Epithelial cell of esophagus (primary cell): ENCODE results near the gene CDK11B.

Source experiments
- DNase-seq: peaks from one replicate; pipeline ENCODE4 v3.0.0; 2010; ENCODE audit warnings: low read depth
- H3K4me3 ChIP-seq: 2 replicates; pipeline ENCODE4 v1.5.1; 2011; ENCODE audit warnings: mild to moderate bottlenecking, low read length, control low read depth
- CTCF ChIP-seq: IDR thresholded peaks from 2 replicates; pipeline ENCODE4 v1.5.1; 2011; ENCODE audit warnings: low read depth, mild to moderate bottlenecking, low read length, control low read depth, inconsistent platforms; ENCODE audit not compliant: insufficient read depth; ENCODE audit errors: missing control alignments

CDK11B gene

GRCh38 chr1:1620433-1621139 lies 38.2 kb downstream of the CDK11B start:
- no peak overlapping the region for H3K4me3 ChIP-seq
- no peak for TF ChIP-seq CTCF
- no peak for DNase-seq

- peak; percentile 21 for TF ChIP-seq CTCF
- DNase-seq: no peak
- H3K4me3 ChIP-seq: no peak overlapping the region
Observed at GRCh38 chr1:1619917-1620361, 38.9 kb downstream of the CDK11B start.

GRCh38 chr1:1618396-1619068 lies 40.3 kb downstream of the CDK11B start:
- no peak overlapping the region for H3K4me3 ChIP-seq
- no peak for TF ChIP-seq CTCF
- no peak for DNase-seq

GRCh38 chr1:1617925-1618324 lies 40.9 kb downstream of the CDK11B start:
- TF ChIP-seq CTCF: no peak
- DNase-seq: no peak
- no peak overlapping the region for H3K4me3 ChIP-seq

GRCh38 chr1:1617516-1617915 lies 41.3 kb downstream of the CDK11B start:
- TF ChIP-seq CTCF: no peak
- DNase-seq: no peak
- H3K4me3 ChIP-seq: no peak overlapping the region

GRCh38 chr1:1616838-1617237 lies 42.0 kb downstream of the CDK11B start:
- DNase-seq: no peak
- no peak for TF ChIP-seq CTCF
- peak overlapping the region; percentile 62 for H3K4me3 ChIP-seq
